Calu3 (cell line): ENCODE measurements around the gene PPP1R14D. TPM values are rescaled to one million over a fixed set of nuclear protein-coding genes. Genes with fewer than 3 reads are reported as not detected.

Experiments
- Bru-seq: library from RNA; stranded (reverse); fragments of 400-500 nt; gene quantifications from one replicate; lab custom pipeline; 2021; lab: Mats Ljungman, UMichigan
- BruChase-seq, 2 experiments: library from RNA; stranded (reverse); fragments of 400-500 nt; gene quantifications; one replicate each; lab custom pipeline; 2021; lab: Mats Ljungman, UMichigan
- BruUV-seq: library from RNA; stranded (reverse); fragments of 400-500 nt; replicated peaks from 2 replicates; lab custom pipeline; 2021; lab: Mats Ljungman, UMichigan
- CTCF ChIA-PET: fragments of 300-600 bp; sonication (Branson Sonifier 250); formaldehyde crosslinking; loops from one replicate; lab custom pipeline; 2022; ENCODE audit warnings: antibody characterized with exemption; lab: Charles Lee
- DNase-seq: peaks from one replicate; pipeline ENCODE4 v3.0.0; 2022
- H3K27ac Mint-ChIP-seq: one replicate; pipeline ENCODE4 v1.8.0; 2022; ENCODE audit warnings: mixed read lengths; ENCODE audit not compliant: unreplicated experiment
- H3K27me3 Mint-ChIP-seq: one replicate; pipeline ENCODE4 v1.8.0; 2022; ENCODE audit warnings: mixed read lengths; ENCODE audit not compliant: unreplicated experiment
- H3K36me3 Mint-ChIP-seq: one replicate; pipeline ENCODE4 v1.8.0; 2022; ENCODE audit warnings: mild to moderate bottlenecking, moderate library complexity, mixed read lengths; ENCODE audit not compliant: insufficient read depth, unreplicated experiment
- H3K4me1 Mint-ChIP-seq: one replicate; pipeline ENCODE4 v1.8.0; 2022; ENCODE audit warnings: mild to moderate bottlenecking, low read depth, mixed read lengths; ENCODE audit not compliant: unreplicated experiment
- H3K4me3 Mint-ChIP-seq: one replicate; pipeline ENCODE4 v1.8.0; 2022; ENCODE audit warnings: mild to moderate bottlenecking, low read depth, moderate library complexity, mixed read lengths; ENCODE audit not compliant: unreplicated experiment
- H3K9me3 Mint-ChIP-seq: one replicate; pipeline ENCODE4 v1.8.0; 2022; ENCODE audit warnings: low read depth, mixed read lengths; ENCODE audit not compliant: unreplicated experiment
- intact Hi-C: fragments of 100-400 bp; cut with micrococcal nuclease; formaldehyde crosslinking; loops from one replicate; pipeline ENCODE4 v1.10.0; 2022; ENCODE audit not compliant: unreplicated experiment
- long read RNA-seq: library from polyadenylated mRNA; stranded (forward); transcript quantifications from one replicate; pipeline ENCODE4 v2.0.0, GENCODE V29; 2022
- total RNA-seq: library from RNA; stranded (reverse); gene quantifications from 2 replicates; pipeline ENCODE4 v1.2.3, GENCODE V29; 2022
- TF ChIP-seq, protein P1 (sequence below): fragments of 200-600 bp; IDR thresholded peaks from one replicate; pipeline ENCODE4 v1.8.0; 2022; ENCODE audit warnings: antibody characterized with exemption; ENCODE audit not compliant: unreplicated experiment

The PPP1R14D gene, protein sequence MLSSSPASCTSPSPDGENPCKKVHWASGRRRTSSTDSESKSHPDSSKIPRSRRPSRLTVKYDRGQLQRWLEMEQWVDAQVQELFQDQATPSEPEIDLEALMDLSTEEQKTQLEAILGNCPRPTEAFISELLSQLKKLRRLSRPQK
- total RNA-seq (0.51 and 1.7 TPM in 2 replicates), Bru-seq, nascent RNA (percentile 30 among the genes with signal in this experiment), BruChase-seq, experiment 1, labeled RNA remaining after a 6-hour chase (percentile 33 among the genes with signal in this experiment), BruChase-seq, experiment 2, labeled RNA remaining after a 2-hour chase (percentile 30 among the genes with signal in this experiment)
- long read RNA-seq, result 0 reads

DNA sequence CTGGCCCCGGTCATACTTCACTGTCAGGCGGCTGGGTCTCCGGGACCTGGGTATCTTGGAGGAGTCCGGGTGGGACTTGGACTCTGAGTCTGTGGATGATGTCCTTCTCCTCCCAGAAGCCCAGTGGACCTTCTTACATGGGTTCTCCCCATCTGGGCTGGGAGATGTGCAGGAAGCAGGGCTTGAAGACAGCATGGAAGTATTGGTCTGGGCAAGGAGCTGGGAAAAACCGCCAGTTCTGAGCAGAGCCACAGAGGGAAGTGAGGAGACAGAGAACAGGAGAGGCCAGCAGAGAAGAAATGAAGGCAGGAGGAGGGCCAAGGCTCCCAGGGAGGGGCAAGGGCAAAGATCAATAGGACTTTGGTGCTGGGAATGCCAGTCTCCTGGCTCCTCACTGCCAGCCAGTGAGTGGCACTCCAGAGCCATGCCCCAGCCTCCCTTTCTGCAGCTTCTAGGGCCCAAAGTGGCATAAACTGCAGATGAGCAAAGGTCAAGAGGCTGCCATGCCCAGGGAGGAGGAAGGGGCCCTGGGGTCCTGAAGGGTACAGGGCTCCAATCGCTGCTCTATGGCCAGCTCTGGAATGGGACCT lies at the start of gene PPP1R14D:
Gene PPP1R14D, minus strand, starts transcription at position 262 of the 590 bp plus-strand sequence. Its CDS starts 67 bp downstream, at position 195.
- Mint-ChIP-seq H3K27ac (no peak within 1 kb of the TSS), H3K36me3 (no peaks in the 10 kb centered on the region), H3K4me3 (no peak within 1 kb of the TSS), H3K4me1 (peaks cover 8% of the 10 kb centered on the region), H3K27me3 (no peaks in the 10 kb centered on the region), H3K9me3 (no peaks in the 10 kb centered on the region)
- intact Hi-C loops, result no loop called here
- TF ChIP-seq, protein P1, sequence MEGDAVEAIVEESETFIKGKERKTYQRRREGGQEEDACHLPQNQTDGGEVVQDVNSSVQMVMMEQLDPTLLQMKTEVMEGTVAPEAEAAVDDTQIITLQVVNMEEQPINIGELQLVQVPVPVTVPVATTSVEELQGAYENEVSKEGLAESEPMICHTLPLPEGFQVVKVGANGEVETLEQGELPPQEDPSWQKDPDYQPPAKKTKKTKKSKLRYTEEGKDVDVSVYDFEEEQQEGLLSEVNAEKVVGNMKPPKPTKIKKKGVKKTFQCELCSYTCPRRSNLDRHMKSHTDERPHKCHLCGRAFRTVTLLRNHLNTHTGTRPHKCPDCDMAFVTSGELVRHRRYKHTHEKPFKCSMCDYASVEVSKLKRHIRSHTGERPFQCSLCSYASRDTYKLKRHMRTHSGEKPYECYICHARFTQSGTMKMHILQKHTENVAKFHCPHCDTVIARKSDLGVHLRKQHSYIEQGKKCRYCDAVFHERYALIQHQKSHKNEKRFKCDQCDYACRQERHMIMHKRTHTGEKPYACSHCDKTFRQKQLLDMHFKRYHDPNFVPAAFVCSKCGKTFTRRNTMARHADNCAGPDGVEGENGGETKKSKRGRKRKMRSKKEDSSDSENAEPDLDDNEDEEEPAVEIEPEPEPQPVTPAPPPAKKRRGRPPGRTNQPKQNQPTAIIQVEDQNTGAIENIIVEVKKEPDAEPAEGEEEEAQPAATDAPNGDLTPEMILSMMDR, result no peak
- BruUV-seq, result no TSS peak
- no peak for DNase-seq
- CTCF ChIA-PET, result no interaction called here

DNA sequence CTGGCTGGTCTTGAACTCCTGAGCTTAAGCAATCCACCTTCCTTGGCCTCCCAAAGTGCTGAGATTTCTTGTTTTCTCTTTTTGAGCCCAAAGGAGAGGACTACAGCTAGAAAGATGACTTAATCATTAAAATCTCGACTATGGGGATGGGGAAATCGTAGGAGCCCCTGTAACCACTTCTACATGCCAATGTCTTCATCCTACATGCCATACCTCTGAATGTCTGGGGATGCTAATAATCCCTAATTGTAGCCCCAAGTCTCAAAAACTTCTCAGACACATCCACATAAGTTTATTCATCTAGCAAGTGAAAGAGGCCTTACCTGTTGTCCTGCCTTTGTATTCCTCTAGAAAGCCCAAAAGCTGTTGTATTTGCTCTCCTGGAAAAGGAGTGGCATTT lies 49.2 kb upstream of the PPP1R14D start:
- CTCF ChIA-PET, result interaction anchor here (0.6 to 0.7 kb wide), 3 partner anchors 16 to 262 kb away, joined by 4 to 9 read pairs (median 5); no protein-coding TSS in a partner anchor
- H3K27me3 Mint-ChIP-seq, result no peaks in the 10 kb centered on the region
- peaks cover 9% of the 10 kb centered on the region for H3K4me1 Mint-ChIP-seq
- H3K9me3 Mint-ChIP-seq, result no peaks in the 10 kb centered on the region
- intact Hi-C loops, result no loop called here
- TF ChIP-seq, protein P1, result no peak
- no peak overlapping the region for H3K27ac Mint-ChIP-seq
- no peak for DNase-seq
- H3K4me3 Mint-ChIP-seq, result no peak overlapping the region
- no TSS peak for BruUV-seq
- H3K36me3 Mint-ChIP-seq, result peaks cover 11% of the 10 kb centered on the region

DNA sequence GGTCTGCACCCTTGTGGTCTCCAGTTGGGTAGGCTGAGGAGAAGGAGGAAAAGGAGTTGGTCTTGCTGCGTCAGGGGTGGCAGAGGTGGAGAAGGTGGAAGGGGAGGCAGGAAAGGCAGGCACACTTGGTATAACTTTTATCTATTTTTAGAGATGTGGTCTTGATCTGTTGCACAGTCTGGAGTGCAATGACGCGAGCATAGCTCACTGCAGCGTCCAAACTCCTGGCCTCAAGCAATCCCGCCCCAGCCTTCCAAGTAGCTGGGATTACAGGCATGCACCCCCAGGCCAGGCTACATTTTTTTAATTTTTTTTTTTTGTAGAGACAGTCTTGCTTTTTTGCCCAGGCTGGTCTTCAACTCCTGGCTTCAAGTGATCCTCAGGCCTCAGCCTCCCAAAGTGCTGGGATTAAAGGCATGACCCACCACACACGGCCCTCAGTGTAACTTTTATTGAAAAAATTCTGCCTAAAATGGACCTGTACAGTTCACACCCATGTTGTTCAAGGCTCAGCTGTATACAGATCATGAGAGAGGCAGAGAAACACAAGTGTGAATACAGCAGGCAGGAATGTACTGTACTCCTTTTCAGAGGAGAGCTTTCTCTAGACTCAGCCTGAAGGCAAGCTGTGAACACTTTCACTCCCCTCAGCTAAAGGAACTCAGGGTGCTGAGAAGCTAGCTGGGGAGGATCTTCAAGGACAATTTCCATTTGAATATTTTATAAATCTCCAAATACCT lies 47.7 kb upstream of the PPP1R14D start:
- CTCF ChIA-PET, result interaction anchor here (0.6 kb wide), 1 partner anchor 245 kb away, joined by 3 read pairs; no protein-coding TSS in a partner anchor
- H3K36me3 Mint-ChIP-seq, result peaks cover 23% of the 10 kb centered on the region
- no peak for DNase-seq
- intact Hi-C loops, result no loop called here
- no peak overlapping the region for H3K27ac Mint-ChIP-seq
- peaks cover 25% of the 10 kb centered on the region for H3K4me1 Mint-ChIP-seq
- no peaks in the 10 kb centered on the region for H3K27me3 Mint-ChIP-seq
- H3K4me3 Mint-ChIP-seq, result no peak overlapping the region
- no TSS peak for BruUV-seq
- H3K9me3 Mint-ChIP-seq, result no peaks in the 10 kb centered on the region
- TF ChIP-seq, protein P1, result no peak
